IPS DF 6.9 (cell line): Measurements from ENCODE around the gene GPC2.
"Not testable (repeated sequence)": the region's sequence is repeated elsewhere in the genome, so short reads cannot be mapped to it uniquely, and the experiment has no call there.

Experiments used
- DNase-seq: peaks from one replicate; pipeline ENCODE4 v3.0.0-alpha.2; 2013; ENCODE audit warnings: low read depth, low spot score
- H3K27ac ChIP-seq: one replicate; pipeline ENCODE4 v1.5.1; 2013; ENCODE audit warnings: low read length, control low read depth
- H3K27me3 ChIP-seq: 2 replicates; pipeline ENCODE4 v1.6.1; 2013; ENCODE audit warnings: mild to moderate bottlenecking, low read length; ENCODE audit not compliant: control insufficient read depth, insufficient read depth
- H3K36me3 ChIP-seq: 2 replicates; pipeline ENCODE4 v1.6.1; 2013; ENCODE audit warnings: low read length; ENCODE audit not compliant: control insufficient read depth, insufficient read depth
- H3K4me1 ChIP-seq: 2 replicates; pipeline ENCODE4 v1.6.1; 2013; ENCODE audit warnings: low read length; ENCODE audit not compliant: control insufficient read depth, insufficient read depth
- H3K4me3 ChIP-seq: 2 replicates; pipeline ENCODE4 v1.5.1; 2013; ENCODE audit warnings: mild to moderate bottlenecking, low read length
- H3K9me3 ChIP-seq: 2 replicates; pipeline ENCODE4 v1.6.1; 2013; ENCODE audit warnings: low read length, inconsistent platforms; ENCODE audit not compliant: control insufficient read depth, insufficient read depth
- WGBS: extraction: QIAGEN DNeasy Blood & Tissue Kit; methylation state at CpG from one replicate; pipeline ENCODE4 v1.1.7; 2013; ENCODE audit warnings: mixed read lengths, missing lambda C conversion rate; ENCODE audit not compliant: insufficient read length, insufficient coverage; 5-methylcytosine and 5-hydroxymethylcytosine counted together

GPC2 gene, protein sequence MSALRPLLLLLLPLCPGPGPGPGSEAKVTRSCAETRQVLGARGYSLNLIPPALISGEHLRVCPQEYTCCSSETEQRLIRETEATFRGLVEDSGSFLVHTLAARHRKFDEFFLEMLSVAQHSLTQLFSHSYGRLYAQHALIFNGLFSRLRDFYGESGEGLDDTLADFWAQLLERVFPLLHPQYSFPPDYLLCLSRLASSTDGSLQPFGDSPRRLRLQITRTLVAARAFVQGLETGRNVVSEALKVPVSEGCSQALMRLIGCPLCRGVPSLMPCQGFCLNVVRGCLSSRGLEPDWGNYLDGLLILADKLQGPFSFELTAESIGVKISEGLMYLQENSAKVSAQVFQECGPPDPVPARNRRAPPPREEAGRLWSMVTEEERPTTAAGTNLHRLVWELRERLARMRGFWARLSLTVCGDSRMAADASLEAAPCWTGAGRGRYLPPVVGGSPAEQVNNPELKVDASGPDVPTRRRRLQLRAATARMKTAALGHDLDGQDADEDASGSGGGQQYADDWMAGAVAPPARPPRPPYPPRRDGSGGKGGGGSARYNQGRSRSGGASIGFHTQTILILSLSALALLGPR

GRCh38 chr7:100177045-100178001 is at the start of gene GPC2, which contains the start of gene STAG3:
TSS of gene GPC2 (minus strand) at chr7:100177381. CDS start at chr7:100177199, 182 bp downstream.
TSS of gene STAG3 (plus strand) at chr7:100177918. CDS start at chr7:100180557, 2,639 bp downstream.
- H3K27me3 ChIP-seq = no peaks in the 10 kb centered on the region
- H3K27ac ChIP-seq = no peak within 1 kb of the TSS
- no CpG with 5 or more reads among the region's 78 CpGs for WGBS

GRCh38 chr7:100224891-100225290 is 47.7 kb upstream of the GPC2 start:
- H3K4me1 ChIP-seq, H3K27ac ChIP-seq, DNase-seq, H3K9me3 ChIP-seq, H3K27me3 ChIP-seq, H3K4me3 ChIP-seq, H3K36me3 ChIP-seq: not testable (repeated sequence)
- no CpG with 5 or more reads among the region's 6 CpGs for WGBS

More at GRCh38 chr7:100177045-100178001, at the start of gene GPC2, which contains the start of gene STAG3:
- Histone ChIP-seq H3K4me1 (peaks cover 2% of the 10 kb centered on the region), H3K4me3 (peak within 1 kb of the TSS; percentile 74), H3K36me3 (peaks cover 5% of the 10 kb centered on the region), H3K9me3 (no peaks in the 10 kb centered on the region)
- DNase-seq = peak; percentile 94

- not testable (repeated sequence) for H3K4me3 ChIP-seq, H3K27me3 ChIP-seq, H3K4me1 ChIP-seq, H3K27ac ChIP-seq, DNase-seq, H3K36me3 ChIP-seq, H3K9me3 ChIP-seq
- WGBS = no CpG with 5 or more reads among the region's 17 CpGs
Measured at GRCh38 chr7:100223376-100223927, 46.3 kb upstream of the GPC2 start.

GRCh38 chr7:100222445-100223132 is 45.4 kb upstream of the GPC2 start:
- H3K4me1 ChIP-seq = no peaks in the 10 kb centered on the region
- no peaks in the 10 kb centered on the region for H3K27me3 ChIP-seq
- no peak overlapping the region for H3K4me3 ChIP-seq
- no peaks in the 10 kb centered on the region for H3K9me3 ChIP-seq
- no peak overlapping the region for H3K27ac ChIP-seq
- no peak for DNase-seq
- no peaks in the 10 kb centered on the region for H3K36me3 ChIP-seq
- WGBS = no CpG with 5 or more reads among the region's 13 CpGs

DNA sequence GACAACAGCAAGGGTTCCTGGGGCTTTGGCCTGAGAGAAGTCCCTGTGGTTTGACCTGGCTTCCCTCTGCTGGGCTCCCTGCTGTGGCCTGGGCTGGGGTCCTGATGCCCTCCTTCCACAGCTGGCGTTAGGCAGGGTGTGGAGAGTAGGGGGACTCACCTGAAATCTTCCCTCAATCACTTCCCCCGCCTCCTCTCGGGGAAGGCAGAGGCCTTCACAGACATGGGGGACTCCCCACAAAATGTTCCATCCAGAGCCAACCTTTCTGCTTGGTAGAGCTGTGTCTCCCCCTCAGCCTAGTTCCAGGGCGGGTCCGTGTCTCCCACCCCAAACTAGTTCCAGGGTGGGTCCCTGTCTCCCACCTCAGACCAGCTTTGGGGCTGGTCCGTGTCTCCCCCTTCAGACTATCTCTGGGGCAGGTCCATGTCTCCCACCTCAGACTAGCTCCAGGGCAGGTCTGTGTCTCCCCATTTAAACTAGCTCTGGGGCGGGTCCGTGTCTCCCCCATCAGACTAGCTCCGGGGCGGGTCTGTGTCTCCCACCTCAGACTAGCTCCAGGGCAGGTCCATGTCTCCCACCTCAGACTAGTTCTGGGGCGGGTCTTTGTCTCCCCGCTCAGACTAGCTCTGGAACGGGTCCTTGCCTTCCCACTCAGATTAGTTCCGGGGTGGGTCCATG is 44.7 kb upstream of the GPC2 start:
- WGBS = no CpG with 5 or more reads among the region's 14 CpGs
- H3K4me3 ChIP-seq = no peak overlapping the region
- H3K36me3 ChIP-seq = no peaks in the 10 kb centered on the region
- no peaks in the 10 kb centered on the region for H3K27me3 ChIP-seq
- no peak overlapping the region for H3K27ac ChIP-seq
- H3K4me1 ChIP-seq = no peaks in the 10 kb centered on the region
- DNase-seq = no peak
- no peaks in the 10 kb centered on the region for H3K9me3 ChIP-seq

DNA sequence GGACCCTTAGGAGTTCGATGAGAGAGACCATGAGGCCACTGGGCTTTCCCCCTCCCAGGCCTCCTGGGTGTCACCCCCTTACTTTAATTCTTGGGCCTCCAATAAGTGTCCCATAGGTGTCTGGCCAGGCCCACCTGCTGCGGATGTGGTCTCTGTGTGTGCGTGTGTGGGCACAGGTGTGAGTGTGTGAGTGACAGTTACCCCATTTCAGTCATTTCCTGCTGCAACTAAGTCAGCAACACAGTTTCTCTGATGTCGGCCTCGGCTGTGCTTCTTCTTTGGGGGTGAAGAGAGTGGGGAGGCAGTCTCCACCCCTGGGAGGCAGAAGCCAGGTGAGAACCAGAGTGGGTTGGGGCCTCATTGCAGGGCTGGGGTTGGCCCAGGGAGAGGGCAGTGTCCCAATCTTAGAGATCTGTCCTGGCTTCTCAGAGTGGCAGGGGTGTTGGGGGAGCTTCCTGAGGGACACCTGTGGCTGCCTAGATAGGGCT is 44.1 kb upstream of the GPC2 start:
- WGBS = no CpG with 5 or more reads among the region's 5 CpGs
- H3K4me3 ChIP-seq = no peak overlapping the region
- H3K4me1 ChIP-seq = no peaks in the 10 kb centered on the region
- H3K36me3 ChIP-seq = no peaks in the 10 kb centered on the region
- no peaks in the 10 kb centered on the region for H3K27me3 ChIP-seq
- H3K9me3 ChIP-seq = no peaks in the 10 kb centered on the region
- no peak overlapping the region for H3K27ac ChIP-seq
- DNase-seq = no peak

DNA sequence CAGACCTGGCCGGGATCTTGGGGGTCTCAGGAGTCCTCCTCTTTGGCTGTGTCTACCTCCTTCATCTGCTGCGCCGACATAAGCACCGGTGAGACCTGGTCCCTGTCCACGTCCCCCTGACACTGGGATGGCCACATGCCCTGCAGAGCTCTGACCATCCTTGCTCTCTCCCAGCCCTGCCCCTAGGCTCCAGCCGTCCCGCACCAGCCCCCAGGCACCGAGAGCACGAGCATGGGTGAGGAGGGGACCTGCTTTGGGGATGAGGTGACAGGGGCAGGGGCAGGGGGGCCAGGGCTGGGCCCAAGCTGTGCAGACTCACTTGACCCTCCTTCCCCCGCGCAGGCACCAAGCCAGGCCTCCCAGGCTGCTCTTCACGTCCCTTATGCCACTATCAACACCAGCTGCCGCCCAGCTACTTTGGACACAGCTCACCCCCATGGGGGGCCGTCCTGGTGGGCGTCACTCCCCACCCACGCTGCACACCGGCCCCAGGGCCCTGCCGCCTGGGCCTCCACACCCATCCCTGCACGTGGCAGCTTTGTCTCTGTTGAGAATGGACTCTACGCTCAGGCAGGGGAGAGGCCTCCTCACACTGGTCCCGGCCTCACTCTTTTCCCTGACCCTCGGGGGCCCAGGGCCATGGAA is 43.5 kb upstream of the GPC2 start:
- H3K4me3 ChIP-seq = no peak overlapping the region
- H3K27me3 ChIP-seq = no peaks in the 10 kb centered on the region
- no peak overlapping the region for H3K27ac ChIP-seq
- no peaks in the 10 kb centered on the region for H3K9me3 ChIP-seq
- no peak for DNase-seq
- WGBS = no CpG with 5 or more reads among the region's 22 CpGs
- no peaks in the 10 kb centered on the region for H3K4me1 ChIP-seq
- H3K36me3 ChIP-seq = no peaks in the 10 kb centered on the region

DNA sequence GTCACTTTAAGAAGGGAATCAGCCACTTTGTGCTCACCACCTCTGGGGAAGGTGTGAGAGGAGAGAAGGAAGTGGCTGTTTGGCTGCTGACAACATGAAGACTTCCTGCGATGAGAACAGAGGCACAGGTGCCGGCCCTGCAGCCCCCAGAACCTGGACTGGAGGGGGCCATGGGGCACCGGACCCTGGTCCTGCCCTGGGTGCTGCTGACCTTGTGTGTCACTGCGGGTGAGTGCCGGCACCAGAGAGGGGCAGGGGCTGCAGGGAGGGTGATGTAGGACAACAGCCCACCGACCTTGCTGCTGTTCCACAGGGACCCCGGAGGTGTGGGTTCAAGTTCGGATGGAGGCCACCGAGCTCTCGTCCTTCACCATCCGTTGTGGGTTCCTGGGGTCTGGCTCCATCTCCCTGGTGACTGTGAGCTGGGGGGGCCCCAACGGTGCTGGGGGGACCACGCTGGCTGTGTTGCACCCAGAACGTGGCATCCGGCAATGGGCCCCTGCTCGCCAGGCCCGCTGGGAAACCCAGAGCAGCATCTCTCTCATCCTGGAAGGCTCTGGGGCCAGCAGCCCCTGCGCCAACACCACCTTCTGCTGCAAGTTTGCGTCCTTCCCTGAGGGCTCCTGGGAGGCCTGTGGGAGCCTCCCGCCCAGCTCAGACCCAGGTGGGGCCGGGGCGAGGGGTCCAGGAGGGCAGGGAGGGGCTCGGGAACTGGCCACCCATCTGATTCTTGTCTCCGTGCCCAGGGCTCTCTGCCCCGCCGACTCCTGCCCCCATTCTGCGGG is 42.8 kb upstream of the GPC2 start, which contains the start of gene PVRIG:
TSS of gene PVRIG (plus strand) at position 149 of the 785 bp plus-strand sequence. CDS start at position 171, 22 bp downstream.
- no CpG with 5 or more reads among the region's 27 CpGs for WGBS
- not testable (repeated sequence) for H3K27me3 ChIP-seq, H3K36me3 ChIP-seq, H3K27ac ChIP-seq, H3K9me3 ChIP-seq, H3K4me1 ChIP-seq, H3K4me3 ChIP-seq, DNase-seq
